ENCODE measurements around the gene CHAT.

DNA sequence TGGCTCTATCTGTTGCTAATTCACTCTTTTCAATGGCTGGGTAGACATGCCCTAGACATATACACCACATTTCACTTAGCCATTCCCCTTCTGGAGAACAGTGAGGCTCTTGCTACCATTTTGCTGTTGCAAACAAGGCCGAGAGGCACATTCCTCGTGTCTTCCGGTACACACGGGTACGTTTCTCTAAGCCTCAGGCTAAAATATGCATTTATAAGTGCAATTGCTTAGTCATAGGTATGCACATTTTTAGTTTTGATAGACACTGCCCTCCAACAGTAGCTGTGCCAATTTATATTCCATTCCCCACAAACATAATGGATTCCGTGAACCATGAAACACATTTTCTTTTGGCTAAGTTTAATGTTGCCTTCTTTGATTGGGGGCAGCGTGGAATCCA is 13.2 kb downstream of the CHAT start:
- TF ChIP-seq EZH2 (optimal IDR thresholded peaks at IDR 0.05; ENCODE audit: low read depth, low read length) = no peak
- TF ChIP-seq, protein P1, sequence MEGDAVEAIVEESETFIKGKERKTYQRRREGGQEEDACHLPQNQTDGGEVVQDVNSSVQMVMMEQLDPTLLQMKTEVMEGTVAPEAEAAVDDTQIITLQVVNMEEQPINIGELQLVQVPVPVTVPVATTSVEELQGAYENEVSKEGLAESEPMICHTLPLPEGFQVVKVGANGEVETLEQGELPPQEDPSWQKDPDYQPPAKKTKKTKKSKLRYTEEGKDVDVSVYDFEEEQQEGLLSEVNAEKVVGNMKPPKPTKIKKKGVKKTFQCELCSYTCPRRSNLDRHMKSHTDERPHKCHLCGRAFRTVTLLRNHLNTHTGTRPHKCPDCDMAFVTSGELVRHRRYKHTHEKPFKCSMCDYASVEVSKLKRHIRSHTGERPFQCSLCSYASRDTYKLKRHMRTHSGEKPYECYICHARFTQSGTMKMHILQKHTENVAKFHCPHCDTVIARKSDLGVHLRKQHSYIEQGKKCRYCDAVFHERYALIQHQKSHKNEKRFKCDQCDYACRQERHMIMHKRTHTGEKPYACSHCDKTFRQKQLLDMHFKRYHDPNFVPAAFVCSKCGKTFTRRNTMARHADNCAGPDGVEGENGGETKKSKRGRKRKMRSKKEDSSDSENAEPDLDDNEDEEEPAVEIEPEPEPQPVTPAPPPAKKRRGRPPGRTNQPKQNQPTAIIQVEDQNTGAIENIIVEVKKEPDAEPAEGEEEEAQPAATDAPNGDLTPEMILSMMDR (IDR thresholded peaks at IDR 0.05; ENCODE audit: low read length) = no peak
